HG03469 (cell line): ENCODE results near the gene ODF4.
"Not testable (repeated sequence)": the region's sequence is repeated elsewhere in the genome, so short reads cannot be mapped to it uniquely, and the experiment has no call there.

Experiments
- ATAC-seq: cut with Tn5 transposase; IDR thresholded peaks from one replicate; pipeline ENCODE4 v1.9.1; 2021; ENCODE audit warnings: mild to moderate bottlenecking, moderate library complexity, moderate number of reproducible peaks; ENCODE audit not compliant: unreplicated experiment

The ODF4 gene

DNA sequence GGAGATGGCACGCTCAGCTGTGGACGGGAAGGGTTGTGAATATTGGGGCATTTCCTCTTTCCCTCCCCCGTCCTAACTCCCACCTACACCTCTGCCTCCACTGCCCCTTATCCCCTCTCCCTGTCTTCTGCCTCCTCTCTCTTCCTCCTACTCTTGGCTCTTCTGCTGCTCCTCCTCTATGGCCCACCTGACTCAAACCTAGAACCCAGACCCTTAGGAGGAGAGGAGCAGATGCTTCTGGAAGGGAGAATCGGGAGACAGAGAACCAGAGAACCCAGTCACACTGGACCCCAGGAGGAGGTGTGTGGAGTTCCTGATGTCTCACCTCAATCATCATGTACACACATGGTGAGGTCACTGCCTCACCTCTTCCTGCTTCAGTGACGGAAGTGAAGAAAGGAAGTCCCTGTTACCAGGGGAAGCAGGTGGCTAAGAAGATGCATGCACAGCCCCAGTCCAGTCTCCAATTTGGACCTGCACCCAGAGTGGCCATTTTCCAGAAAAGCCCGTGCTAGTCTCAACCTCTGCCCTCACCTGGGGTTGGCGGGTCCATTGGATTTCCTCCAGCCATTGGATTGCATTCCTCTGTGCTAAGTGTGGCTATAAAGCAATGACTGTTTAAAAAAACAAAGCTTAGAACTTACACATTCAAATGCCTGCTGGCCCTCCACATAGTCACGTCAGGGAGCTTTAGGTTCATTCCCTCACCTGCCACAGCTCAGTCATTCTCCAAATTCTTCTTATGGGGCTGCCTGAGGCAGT is 54.0 kb downstream of the ODF4 start:
- ATAC-seq: no peak

DNA sequence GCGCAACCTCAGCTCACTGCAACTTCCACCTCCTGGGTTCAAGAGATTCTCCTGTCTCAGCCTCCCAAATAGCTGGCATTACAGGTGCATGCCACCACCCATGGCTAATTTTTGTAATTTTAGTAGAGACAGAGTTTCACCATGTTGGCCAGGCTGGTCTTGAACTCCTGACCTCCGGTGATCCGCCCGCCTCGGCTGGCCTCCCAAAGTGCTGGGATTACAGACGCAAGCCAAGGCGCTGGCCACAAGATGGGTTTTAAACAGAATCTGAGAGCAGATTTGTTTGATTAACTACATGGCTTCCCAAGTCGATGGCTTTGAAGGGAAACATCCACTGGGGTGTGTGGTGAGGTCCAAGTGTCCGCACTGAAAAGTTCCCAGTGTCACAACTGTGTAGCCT is 54.9 kb downstream of the ODF4 start:
- not testable (repeated sequence) for ATAC-seq
